RWPE2 (cell line): ENCODE results near the gene MAN1C1.

Experiments used
- ATAC-seq: fragments of 200-7000 bp; cut with Tn5 transposase; 3 replicates; pipeline ENCODE4 v1.9.1; 2021; ENCODE audit warnings: low read depth
- DNase-seq: peaks from one replicate; pipeline ENCODE4 v3.0.0-alpha.2; 2020; ENCODE audit warnings: low spot score
- H3K27ac ChIP-seq: fragments of 450-650 bp; 2 replicates; pipeline ENCODE4 v1.5.1; 2017; ENCODE audit warnings: mild to moderate bottlenecking; ENCODE audit not compliant: poor library complexity, severe bottlenecking
- H3K27me3 ChIP-seq: fragments of 250-450 bp; sonication (Bioruptor Pico); 2 replicates; pipeline ENCODE4 v1.5.1; 2021; ENCODE audit warnings: mild to moderate bottlenecking, moderate library complexity; ENCODE audit not compliant: insufficient read depth, poor library complexity, severe bottlenecking
- H3K36me3 ChIP-seq: fragments of 250-450 bp; sonication (Bioruptor Pico); 2 replicates; pipeline ENCODE4 v1.5.1; 2020; ENCODE audit warnings: low read depth, mild to moderate bottlenecking, moderate library complexity
- H3K4me1 ChIP-seq: fragments of 250-450 bp; sonication (Bioruptor Pico); 2 replicates; pipeline ENCODE4 v1.5.1; 2021; ENCODE audit warnings: mild to moderate bottlenecking, moderate library complexity; ENCODE audit not compliant: insufficient read depth, poor library complexity, severe bottlenecking
- H3K4me3 ChIP-seq: fragments of 250-450 bp; sonication (Bioruptor Pico); 2 replicates; pipeline ENCODE4 v1.5.1; 2021; ENCODE audit warnings: mild to moderate bottlenecking, moderate library complexity; ENCODE audit not compliant: severe bottlenecking
- H3K9me3 ChIP-seq: fragments of 250-450 bp; sonication (Bioruptor Pico); 2 replicates; pipeline ENCODE4 v1.5.1; 2021; ENCODE audit warnings: mild to moderate bottlenecking, moderate library complexity; ENCODE audit not compliant: severe bottlenecking
- CTCF ChIP-seq: fragments of 450-650 bp; IDR thresholded peaks from one replicate; pipeline ENCODE4 v1.5.1; 2017; ENCODE audit warnings: mild to moderate bottlenecking, moderate library complexity; ENCODE audit not compliant: poor library complexity, severe bottlenecking

Gene MAN1C1

DNA sequence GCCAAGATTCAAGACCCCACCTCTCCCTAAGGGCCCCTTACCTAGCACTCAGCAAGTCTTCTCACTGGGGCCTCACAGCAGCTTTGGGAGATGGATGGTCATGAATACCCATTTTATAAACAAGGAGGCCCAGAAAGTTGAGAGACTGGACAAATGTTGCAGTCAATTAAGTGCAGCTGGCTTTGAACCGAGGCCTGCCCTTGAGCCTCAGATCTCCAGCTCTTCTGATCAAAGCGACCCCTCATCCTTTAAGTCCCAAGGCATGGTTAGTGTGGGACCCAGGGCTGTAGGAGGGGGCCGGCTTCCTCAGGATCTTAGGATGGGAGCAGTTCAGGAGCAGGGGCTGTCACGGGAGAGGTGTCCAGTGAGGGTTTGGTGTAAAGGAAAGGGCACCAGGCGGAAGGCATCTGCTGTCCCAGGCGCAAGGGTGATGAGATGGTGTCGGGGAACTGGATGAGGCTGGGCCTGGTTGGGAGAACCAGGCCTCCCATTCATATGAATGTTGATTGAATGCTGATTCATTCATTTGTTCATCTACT is 198.0 kb downstream of the MAN1C1 start:
- Histone ChIP-seq H3K36me3 (peaks cover 11% of the 10 kb centered on the region; the same call in 1 of the 2 replicates), H3K4me1 (no peaks in the 10 kb centered on the region), H3K9me3 (no peaks in the 10 kb centered on the region), H3K4me3 (no peak overlapping the region), H3K27me3 (no peaks in the 10 kb centered on the region), H3K27ac (no peak overlapping the region)
- no peak for DNase-seq
- no peak for ATAC-seq
- no peak for TF ChIP-seq CTCF

DNA sequence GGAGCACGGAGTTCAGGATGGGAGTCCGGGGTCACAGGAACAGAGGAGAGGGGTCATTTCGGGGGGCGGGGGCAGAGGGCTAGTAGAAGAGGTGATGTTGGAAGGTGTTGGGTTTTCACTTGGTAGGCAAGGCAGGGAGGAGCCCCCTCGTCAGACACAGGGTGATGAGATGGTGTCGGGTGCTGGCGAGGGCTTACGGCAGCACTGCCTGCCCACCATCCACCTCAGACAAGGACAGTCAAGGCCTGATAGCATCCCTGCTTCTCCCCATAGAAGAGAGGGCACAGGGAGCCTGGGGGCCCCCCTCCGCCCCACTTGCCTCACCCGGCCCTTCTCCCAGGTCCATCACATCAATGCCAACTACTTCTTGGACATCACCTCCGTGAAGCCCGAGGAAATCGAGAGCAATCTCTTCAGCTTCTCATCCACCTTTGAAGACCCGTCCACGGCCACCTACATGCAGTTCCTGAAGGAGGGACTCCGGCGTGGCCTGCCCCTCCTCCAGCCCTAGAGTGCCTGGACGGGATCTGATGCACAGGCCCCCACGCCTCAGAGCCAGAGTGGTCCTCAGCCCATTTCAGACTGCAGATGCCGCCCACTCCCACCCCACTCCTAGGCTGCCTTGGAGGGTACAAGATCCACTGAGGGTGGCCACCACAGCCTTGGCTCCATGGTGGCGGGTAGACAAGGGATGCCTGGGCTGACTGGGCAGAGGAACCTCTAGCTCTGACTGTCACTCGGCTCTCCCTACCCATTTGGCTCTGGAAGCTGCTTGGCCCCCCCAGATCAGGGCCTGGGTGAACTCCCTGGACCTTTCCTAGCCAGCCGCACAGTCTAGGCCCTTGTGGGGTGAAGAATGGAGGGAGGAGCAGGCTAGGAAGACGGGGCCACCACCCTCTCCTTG is 198.9 kb downstream of the MAN1C1 start:
- H3K9me3 ChIP-seq: no peaks in the 10 kb centered on the region
- no peak for DNase-seq
- ATAC-seq: no peak
- TF ChIP-seq CTCF: no peak
- no peaks in the 10 kb centered on the region for H3K4me1 ChIP-seq
- no peak overlapping the region for H3K4me3 ChIP-seq
- H3K27me3 ChIP-seq: no peaks in the 10 kb centered on the region
- peaks cover 11% of the 10 kb centered on the region; the same call in 1 of the 2 replicates for H3K36me3 ChIP-seq
- no peak overlapping the region for H3K27ac ChIP-seq

GRCh38 chr1:25816112-25816718 is 199.6 kb downstream of the MAN1C1 start:
- no peak overlapping the region for H3K27ac ChIP-seq
- peaks cover 11% of the 10 kb centered on the region; the same call in 1 of the 2 replicates for H3K36me3 ChIP-seq
- H3K4me1 ChIP-seq: no peaks in the 10 kb centered on the region
- H3K4me3 ChIP-seq: no peak overlapping the region
- no peaks in the 10 kb centered on the region for H3K27me3 ChIP-seq
- DNase-seq (no peak), ATAC-seq (no peak)
- no peaks in the 10 kb centered on the region for H3K9me3 ChIP-seq
- TF ChIP-seq CTCF: no peak

- no peak overlapping the region for H3K4me3 ChIP-seq
- peak; percentile 37 for TF ChIP-seq CTCF
- H3K27me3 ChIP-seq: no peaks in the 10 kb centered on the region
- no peaks in the 10 kb centered on the region for H3K9me3 ChIP-seq
- 0 out of 2 replicates have a peak, but pooled peaks cover 2% of the 10 kb centered on the region for H3K36me3 ChIP-seq
- H3K27ac ChIP-seq: peak overlapping the region; percentile 58
- ATAC-seq (no peak), DNase-seq (no peak)
- no peaks in the 10 kb centered on the region for H3K4me1 ChIP-seq
Measured at GRCh38 chr1:25817840-25818501, 201.4 kb downstream of the MAN1C1 start.
